DMS114 treated with DMSO at 0.1 percent for 48 hours (cell line): ENCODE measurements around the gene AQP1.

ENCODE experiments used
- DNase-seq: peaks from one replicate; lab custom pipeline; 2025; ENCODE audit not compliant: unreplicated experiment; lab: John Stamatoyannopoulos, UW

AQP1 gene

DNA sequence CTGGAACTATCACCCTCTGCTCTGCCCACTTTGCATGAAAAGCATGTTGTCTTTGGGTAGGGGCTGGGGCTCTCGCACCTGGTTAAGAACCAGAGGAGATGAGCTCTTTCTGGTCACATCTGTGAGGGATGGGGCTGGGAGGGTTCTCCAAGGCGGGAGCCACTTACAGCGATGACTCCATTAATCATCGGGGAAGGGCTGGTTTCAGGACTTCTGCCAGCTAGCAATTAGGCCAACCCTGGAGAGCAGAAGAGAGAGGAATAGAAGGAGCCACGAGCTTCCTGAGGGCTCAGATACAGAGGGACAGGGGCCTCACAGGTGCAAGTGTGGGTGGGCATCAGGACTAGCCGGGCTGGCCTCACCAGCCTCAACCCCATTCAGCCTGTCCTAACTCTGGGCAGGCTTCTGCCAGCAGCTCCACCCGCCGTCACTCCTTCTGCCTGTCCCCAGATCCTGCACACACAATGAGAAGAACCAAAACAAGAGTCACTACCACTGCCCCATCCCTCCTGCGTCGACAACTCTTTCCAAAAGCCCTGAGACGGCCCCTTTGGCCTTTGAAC is 8.4 kb downstream of the AQP1 start:
- DNase-seq: no peak

DNA sequence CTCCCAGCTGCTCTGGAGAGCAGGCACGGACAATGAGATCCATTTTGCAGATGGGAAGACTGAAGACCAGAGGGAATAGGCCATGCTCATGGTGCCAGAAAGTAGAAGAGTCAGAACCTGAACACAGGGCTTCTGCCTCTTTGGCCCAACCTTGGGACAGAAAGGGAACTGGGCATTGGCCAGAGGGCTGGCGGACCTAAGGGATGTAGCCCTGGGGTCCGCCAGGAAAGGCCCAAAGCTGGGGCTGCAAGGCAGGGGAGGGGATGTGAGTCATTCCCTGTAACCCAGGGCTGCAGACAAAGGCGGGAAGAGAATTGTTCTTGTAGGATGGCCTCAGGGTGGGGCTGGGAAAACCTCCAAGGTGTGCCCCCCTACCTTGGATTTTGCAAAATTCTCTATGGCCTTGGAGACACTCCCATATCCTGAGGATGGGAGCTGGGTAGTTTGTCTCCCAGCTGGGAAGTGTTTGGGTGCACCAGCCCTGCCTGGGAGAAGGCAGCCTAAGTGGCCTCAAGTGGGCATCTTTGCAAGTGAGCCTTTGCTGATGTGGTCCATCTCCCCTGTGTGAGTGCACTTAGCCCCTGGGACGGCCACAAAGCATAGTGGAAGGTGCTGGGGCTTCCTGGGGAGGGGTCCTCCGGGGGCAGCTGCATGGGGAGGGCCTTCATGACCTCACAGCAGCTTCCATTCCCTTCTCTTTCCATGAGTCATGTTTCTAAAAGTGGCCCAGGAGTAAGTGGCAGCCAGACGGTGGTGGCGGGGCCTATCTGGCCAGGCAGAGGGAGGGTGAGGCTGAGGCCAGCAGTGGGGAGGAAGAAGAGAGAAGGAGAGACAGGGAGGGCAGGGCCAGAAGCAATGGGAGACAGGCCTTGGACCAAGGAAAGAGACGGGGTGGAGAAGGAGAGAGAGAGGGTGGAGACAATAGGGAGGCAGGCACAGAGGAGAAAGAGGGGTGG is 9.2 kb downstream of the AQP1 start:
- DNase-seq: no peak

DNA sequence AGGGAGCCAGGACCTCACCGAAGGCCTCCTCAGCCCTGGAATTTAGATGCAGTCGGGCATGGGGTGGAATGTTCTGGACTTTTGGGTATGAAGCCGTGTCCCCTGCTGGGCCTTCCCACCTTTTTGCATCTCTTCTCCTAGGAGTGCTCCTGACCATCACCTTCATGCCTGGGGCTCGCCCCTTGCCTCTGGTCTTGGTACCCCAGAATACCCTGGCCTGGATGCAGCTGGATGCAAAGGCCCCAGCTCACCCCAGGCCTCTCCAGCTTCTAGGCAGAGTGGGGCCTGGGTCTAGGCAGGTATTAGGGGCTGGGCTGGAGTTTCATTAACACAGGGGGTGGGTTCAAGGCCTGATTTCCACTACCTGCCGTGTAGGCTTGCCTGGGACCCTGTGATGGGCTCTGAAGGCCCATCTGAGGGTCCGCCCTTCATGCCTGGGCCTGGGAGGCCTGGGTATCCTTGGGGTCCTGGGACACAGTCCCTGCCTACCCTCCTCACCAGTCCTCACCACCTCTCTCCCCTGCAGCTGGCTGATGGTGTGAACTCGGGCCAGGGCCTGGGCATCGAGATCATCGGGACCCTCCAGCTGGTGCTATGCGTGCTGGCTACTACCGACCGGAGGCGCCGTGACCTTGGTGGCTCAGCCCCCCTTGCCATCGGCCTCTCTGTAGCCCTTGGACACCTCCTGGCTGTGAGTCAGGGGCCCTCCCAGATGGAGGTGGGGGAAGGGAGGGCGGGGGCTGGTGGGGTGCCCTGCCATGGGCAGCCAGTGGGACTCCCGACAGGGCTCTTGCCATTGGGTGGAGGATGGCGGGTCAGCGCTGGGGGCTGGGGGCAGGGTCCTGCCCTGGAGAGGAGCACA is 10.1 kb downstream of the AQP1 start:
- DNase-seq: no peak

DNA sequence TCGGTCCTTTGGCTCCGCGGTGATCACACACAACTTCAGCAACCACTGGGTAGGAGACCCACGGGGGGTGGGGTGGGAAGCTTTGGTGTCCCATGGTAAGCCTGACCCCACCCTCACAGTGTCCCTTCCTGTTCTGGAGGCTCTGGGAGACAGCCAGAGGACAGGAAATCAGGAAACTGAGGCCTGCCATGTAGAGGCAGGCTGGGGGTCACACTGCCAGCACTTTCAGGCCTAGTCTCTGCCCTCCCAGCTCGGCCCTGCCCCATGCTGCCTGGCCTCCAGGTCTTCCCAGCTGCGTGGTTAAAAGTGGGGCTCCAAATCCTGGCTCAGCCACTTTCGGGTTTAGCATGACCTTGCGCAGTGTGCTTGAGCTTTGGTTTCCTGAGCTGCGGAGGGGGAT is 10.9 kb downstream of the AQP1 start:
- no peak for DNase-seq

DNA sequence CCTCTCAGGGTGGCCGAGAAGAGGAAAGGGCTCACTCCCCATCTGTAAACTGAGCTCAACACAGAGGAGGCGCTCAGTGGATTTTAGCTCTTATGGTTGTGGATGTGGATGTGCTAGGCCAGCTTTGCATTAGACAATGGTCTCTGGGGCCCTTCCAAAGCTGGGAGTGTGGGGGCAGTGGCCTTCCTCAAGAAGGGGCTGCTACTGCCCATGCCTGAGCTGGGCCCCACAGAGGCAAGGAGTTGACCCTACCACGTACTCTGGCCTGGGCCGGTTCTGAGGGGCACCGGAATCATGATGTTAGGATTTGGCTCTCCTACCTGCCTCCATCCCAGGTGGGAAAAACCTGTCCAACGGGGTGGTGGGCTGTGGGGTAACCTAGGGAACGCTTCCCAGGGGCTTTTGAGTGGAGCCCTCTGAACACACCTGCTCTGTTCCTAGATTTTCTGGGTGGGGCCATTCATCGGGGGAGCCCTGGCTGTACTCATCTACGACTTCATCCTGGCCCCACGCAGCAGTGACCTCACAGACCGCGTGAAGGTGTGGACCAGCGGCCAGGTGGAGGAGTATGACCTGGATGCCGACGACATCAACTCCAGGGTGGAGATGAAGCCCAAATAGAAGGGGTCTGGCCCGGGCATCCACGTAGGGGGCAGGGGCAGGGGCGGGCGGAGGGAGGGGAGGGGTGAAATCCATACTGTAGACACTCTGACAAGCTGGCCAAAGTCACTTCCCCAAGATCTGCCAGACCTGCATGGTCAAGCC is 11.5 kb downstream of the AQP1 start:
- no peak for DNase-seq

DNA sequence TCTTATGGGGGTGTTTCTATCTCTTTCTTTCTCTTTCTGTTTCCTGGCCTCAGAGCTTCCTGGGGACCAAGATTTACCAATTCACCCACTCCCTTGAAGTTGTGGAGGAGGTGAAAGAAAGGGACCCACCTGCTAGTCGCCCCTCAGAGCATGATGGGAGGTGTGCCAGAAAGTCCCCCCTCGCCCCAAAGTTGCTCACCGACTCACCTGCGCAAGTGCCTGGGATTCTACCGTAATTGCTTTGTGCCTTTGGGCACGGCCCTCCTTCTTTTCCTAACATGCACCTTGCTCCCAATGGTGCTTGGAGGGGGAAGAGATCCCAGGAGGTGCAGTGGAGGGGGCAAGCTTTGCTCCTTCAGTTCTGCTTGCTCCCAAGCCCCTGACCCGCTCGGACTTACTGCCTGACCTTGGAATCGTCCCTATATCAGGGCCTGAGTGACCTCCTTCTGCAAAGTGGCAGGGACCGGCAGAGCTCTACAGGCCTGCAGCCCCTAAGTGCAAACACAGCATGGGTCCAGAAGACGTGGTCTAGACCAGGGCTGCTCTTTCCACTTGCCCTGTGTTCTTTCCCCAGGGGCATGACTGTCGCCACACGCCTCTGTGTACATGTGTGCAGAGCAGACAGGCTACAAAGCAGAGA is 12.2 kb downstream of the AQP1 start:
- no peak for DNase-seq

DNA sequence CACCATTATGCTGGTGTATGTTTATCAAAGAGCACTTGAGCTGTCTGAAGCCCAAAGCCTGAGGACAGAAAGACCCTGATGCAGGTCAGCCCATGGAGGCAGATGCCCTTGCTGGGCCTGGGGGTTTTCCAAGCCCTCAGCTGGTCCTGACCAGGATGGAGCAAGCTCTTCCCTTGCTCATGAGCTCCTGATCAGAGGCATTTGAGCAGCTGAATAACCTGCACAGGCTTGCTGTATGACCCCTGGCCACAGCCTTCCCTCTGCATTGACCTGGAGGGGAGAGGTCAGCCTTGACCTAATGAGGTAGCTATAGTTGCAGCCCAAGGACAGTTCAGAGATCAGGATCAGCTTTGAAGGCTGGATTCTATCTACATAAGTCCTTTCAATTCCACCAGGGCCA is 13.0 kb downstream of the AQP1 start:
- no peak for DNase-seq

DNA sequence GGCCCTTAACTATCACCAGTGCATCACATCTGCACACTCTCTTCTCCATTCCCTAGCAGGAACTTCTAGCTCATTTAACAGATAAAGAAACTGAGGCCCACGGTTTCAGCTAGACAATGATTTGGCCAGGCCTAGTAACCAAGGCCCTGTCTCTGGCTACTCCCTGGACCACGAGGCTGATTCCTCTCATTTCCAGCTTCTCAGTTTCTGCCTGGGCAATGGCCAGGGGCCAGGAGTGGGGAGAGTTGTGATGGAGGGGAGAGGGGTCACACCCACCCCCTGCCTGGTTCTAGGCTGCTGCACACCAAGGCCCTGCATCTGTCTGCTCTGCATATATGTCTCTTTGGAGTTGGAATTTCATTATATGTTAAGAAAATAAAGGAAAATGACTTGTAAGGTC is 13.5 kb downstream of the AQP1 start:
- DNase-seq: no peak

DNA sequence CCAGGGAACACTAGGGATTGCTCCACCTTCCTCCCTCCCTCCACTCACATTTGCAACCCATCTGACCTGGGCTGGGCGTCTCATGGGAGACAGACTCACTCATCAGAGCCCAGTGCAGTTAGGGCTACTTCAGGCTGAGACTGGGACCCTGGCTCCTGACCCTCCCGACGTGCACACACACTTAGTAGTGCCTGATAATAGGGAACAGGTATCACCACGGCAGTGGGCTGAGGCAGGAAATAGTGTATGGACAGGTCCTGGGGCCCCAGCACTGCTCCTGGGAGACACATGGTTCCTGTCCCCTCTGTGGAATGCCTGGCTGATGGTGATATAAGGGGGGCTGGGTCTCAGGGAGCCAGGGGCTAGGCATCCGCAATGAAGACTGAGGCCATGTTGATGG is 14.3 kb downstream of the AQP1 start:
- DNase-seq: no peak

DNA sequence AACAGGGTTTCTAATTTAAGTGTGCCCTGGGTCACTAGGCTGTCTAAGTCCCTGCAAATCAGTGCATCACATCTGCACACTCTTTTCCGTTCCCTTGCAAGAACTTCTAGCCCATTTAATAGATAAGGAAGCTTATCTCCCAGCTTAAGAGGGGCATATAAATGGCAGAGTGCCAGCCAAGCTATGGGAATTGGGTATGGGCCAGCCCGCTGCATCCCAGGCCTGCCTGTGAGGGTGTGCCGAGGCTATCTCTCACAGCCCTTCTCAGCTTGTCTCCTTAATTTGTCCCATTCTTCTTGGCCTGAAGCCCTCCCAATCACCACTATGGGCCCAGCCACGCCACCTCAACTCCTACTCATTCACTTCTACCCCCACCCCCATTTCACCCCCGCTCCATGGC is 14.7 kb downstream of the AQP1 start:
- no peak for DNase-seq

DNA sequence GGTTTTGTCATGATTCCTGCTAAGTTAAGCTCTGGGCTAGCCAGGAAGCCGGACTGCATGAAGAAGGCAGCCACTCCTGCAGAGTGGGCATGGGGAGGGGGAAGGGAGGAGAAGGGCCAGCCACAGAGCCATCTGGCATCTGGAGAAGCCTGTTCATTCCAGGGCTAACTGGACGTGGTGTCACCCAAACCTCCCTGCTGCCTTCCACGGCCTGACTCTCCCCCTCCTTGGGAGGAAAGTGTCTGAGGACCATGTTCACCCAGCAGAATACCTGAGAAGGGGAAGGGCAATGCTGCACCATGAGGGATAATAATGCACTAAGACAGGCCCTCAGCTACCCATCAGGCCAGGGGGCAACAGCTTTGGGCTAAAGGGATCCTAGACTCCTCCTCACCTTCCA is 15.4 kb downstream of the AQP1 start:
- no peak for DNase-seq

DNA sequence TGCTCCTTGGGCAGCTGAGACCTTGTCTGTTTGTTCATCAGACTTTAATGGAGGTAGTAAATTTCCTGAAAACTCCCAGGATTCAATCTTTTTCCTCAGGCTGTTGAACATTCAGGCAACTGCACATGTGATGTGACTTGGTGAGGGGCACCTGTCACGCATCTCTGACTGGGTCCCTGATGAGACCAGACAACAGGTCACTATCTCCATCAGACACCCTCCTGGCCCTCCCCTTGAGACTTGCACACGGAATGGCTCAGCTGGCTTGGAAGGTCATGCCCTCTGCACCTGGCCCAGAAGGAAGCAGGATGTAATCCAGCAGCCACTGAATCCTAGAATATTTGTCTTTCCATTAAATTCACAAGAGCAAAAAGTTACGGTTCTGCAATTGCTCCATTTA is 15.9 kb downstream of the AQP1 start:
- no peak for DNase-seq

DNA sequence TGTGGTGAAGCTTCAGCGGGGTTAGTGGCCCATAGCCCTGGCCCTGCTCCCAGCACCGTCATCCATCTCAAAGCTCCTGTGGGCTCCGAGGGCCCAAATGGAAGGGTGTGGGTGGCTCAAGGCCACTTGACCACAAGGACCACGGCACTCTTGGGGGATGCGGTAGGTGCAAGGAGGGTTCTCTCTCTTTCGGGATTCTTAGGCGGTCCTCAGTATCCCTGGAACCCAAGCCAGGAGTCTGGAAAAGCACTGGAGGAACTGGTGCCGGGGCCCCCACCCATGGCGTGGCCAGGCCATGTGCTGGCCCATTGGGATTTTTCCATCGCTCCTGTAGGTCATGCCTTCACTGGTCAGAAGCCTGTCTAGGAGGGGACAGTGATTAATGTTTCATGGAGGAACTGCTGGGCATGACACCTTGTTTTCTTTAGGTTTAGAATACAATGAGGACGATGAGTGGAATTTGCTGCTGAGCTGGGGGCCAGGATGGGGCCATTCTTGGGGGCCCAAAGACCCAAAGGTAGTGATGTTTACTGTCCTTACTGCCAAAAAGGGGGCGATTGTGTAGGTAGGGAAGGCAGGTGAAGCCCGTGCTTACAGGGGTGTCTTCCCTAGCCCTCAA is 16.7 kb downstream of the AQP1 start:
- no peak for DNase-seq

DNA sequence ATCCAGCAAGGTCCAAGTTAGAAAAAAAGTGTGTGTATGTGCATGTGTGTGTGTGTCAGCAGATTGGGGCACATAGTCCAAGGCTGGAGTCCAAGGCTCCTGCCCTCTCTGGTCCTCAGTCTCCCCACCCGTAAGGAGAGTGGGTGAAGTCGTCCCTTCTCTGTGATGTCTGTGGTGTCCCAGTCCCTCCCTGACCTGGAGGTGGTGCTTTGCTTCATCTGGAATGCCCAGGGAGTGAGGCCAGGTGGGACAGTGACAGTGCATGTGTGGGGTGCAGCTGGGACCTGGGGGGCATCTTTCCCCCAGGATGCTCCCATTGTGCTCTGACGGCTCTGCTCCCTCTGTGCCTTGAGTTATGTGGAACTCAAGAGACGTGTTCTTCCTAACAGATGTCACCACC is 18.0 kb downstream of the AQP1 start:
- no peak for DNase-seq

DNA sequence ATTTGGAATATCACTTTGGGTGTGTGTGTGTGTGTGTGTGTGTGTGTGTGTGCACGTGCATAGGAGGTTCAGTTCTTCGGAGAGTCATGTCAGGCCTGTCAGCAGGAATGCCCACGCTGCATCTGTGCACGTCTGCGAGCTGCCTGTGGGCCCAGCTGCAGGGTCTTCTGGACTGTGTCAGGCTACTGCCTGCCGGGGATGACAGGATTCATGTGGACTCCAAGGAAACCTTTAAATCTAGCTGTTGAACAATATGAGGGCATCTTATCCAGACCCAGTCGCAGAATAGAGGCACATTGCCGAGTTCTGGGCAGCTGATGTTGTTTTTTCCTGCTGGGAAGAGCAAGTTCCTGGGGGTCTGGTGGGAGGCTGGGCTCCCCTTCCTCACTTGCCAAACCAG is 19.0 kb downstream of the AQP1 start:
- DNase-seq: no peak

DNA sequence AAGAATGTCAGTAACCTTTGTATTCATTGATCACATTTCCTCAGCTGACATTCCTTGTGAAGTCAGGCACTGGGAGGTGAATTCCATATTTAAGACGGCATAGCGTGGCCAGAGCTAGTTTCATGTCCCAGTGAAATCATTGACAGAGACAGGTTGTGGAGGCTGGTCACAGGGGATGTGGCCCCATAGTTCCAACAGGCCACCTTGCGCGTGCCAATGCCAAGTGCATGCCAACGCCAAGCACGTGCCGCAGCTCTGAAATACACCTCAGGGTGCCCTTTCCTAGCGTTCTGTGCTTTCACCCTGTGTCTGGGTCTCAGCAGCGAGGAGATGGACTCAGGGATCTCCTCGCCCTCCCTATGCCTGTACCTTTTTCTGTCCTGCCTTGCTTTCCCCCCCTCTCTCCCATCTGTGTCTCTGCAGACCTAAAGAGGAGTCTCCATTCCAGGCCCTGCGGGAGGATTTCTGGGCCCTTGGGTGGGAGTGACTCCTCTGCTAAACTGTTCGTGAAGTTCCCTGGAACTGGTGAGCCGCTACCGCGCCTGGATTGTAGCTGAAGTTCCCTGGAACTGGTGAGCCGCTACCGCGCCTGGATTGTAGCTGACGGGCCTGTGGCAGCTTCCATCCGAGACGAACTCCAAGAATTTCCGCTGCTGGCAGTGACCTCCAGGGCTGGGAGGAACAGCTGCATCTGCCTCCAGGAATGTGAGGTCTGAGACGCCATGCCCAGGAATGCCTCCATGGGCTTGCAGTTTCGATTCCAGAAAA is 19.7 kb downstream of the AQP1 start:
- DNase-seq: no peak

DNA sequence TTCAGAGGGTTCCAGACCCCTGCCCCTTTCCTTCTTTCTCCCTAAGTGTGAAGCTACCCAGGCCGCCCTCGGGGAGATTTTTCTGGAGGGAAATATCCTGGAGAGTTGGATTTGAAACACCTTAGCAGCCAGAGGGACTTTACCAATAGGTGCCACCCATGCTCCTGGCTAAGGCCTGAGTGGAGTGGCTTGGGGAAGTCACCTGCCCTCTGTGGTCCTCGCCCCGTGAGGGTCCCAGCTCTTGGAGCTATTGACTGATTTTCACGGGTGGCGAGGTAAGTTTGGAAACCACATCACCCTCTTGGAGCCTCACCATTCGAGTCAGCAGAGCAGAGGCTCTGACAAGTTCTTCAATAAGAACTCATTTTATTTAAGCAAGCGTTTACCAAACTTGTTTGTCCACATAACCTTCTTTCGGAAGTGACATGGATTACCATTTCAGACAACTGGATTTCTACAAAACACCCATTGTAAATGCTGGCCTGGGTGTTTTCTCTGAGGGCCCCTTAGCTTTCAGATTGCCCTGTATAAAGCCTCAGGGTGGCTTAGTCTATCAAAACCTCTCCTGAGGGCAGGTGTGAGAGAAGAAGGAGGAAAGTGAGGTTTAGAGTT is 20.4 kb downstream of the AQP1 start:
- DNase-seq: no peak

DNA sequence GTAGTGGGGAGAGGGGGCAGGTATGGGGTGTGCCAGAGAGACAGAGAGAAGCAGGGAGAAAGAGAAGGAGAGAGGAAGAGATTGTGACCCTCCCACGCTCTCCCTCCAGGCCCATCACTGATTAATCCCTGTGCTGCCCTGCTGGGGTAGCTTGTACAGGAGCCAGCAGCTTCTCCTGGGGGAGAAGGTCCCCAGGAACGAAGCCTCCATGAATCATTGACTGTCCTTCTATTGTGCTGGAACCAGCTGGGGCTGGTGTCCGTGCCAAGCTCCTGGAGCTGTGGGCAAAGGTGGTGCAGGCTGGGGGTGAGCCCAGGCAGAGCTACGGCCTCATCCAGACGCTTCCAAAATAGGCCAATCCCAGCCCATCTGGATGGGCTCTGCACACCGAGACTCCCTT is 20.9 kb downstream of the AQP1 start:
- no peak for DNase-seq
